ENCODE measurements around the gene SPATS2L.

- TF ChIP-seq, protein P1, sequence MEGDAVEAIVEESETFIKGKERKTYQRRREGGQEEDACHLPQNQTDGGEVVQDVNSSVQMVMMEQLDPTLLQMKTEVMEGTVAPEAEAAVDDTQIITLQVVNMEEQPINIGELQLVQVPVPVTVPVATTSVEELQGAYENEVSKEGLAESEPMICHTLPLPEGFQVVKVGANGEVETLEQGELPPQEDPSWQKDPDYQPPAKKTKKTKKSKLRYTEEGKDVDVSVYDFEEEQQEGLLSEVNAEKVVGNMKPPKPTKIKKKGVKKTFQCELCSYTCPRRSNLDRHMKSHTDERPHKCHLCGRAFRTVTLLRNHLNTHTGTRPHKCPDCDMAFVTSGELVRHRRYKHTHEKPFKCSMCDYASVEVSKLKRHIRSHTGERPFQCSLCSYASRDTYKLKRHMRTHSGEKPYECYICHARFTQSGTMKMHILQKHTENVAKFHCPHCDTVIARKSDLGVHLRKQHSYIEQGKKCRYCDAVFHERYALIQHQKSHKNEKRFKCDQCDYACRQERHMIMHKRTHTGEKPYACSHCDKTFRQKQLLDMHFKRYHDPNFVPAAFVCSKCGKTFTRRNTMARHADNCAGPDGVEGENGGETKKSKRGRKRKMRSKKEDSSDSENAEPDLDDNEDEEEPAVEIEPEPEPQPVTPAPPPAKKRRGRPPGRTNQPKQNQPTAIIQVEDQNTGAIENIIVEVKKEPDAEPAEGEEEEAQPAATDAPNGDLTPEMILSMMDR (conservative IDR thresholded peaks at IDR 0.05; ENCODE audit: low read length), result no peak
- no peak for TF ChIP-seq EZH2phosphoT487 (IDR thresholded peaks at IDR 0.05; ENCODE audit: borderline replicate concordance)
These were observed 48.4 kb upstream of the SPATS2L start for GRCh38 chr2:200258081-200258480.

All from Loucy (cell line).